Measurements from ENCODE around the gene SIGLEC7.
A peak's percentile ranks its signal among the peaks of the same experiment; 100 is the strongest.

SIGLEC7 gene

GRCh38 chr19:51111606-51112005 lies 30.5 kb upstream of the SIGLEC7 start (continued):
- TF ChIP-seq ZNF488 (tag by site-specific recombination; IDR thresholded peaks at IDR 0.05): no peak
- TF ChIP-seq ZNF501 (tag by site-specific recombination; IDR thresholded peaks at IDR 0.05): no peak
- no peak for TF ChIP-seq ZNF426 (tag by site-specific recombination; IDR thresholded peaks at IDR 0.05)
- TF ChIP-seq CTCF (tag by site-specific recombination; IDR thresholded peaks at IDR 0.05): peak; percentile 48; the same call in 1 of the 2 replicates
- no peak for TF ChIP-seq ZNF138 (tag by site-specific recombination; IDR thresholded peaks at IDR 0.05; ENCODE audit: borderline replicate concordance)
- no peak for TF ChIP-seq ZNF366 (tag by site-specific recombination; conservative IDR thresholded peaks at IDR 0.05)
- no peak for TF ChIP-seq ZNF19 (tag by site-specific recombination; IDR thresholded peaks at IDR 0.05; ENCODE audit: low read depth)
- TF ChIP-seq PRDM1 (tag by site-specific recombination; IDR thresholded peaks at IDR 0.05): 0 out of 2 replicates have a peak, but pooled peaks have one; percentile 25
- no peak for TF ChIP-seq PRDM10 (tag by site-specific recombination; IDR thresholded peaks at IDR 0.05)
- TF ChIP-seq EGR2 (tag by site-specific recombination; IDR thresholded peaks at IDR 0.05; ENCODE audit: low read depth): no peak

GRCh38 chr19:51114087-51114729 lies 27.9 kb upstream of the SIGLEC7 start:
- ChIA-PET POLR2A (no interaction called here), CTCF (interaction anchor here (0.6 to 1.0 kb wide), 2 partner anchors 19 to 1987 kb away, joined by 3 to 6 read pairs; no protein-coding TSS in a partner anchor)
- no peak overlapping the region for H3K27ac ChIP-seq (ENCODE audit: extremely low read depth, low read depth, low read length)
- no peak overlapping the region for H3K4me3 ChIP-seq (ENCODE audit: low read depth, low read length)
- H3K4me1 ChIP-seq (ENCODE audit: control insufficient read depth, insufficient read depth, low read length): no peaks in the 10 kb centered on the region
- no peaks in the 10 kb centered on the region for H3K36me3 ChIP-seq (ENCODE audit: control insufficient read depth in 2 of 2, insufficient read depth in 1 of 2, low read length in 2 of 2)
- TF ChIP-seq PRDM1 (tag by site-specific recombination; IDR thresholded peaks at IDR 0.05) (peak; percentile 42; the same call in 1 of the 2 replicates), PBX3 (CRISPR knock-in tag; IDR thresholded peaks at IDR 0.05) (no peak)
- H3K9me3 ChIP-seq (ENCODE audit: control insufficient read depth, insufficient read depth, low read depth, low read length): no peaks in the 10 kb centered on the region

- Histone ChIP-seq H3K36me3 (ENCODE audit: control insufficient read depth in 2 of 2, insufficient read depth in 1 of 2, low read length in 2 of 2) (no peaks in the 10 kb centered on the region), H3K4me3 (ENCODE audit: low read depth, low read length) (no peak overlapping the region), H3K4me1 (ENCODE audit: control insufficient read depth, insufficient read depth, low read length) (no peaks in the 10 kb centered on the region), H3K9me3 (ENCODE audit: control insufficient read depth, insufficient read depth, low read depth, low read length) (no peaks in the 10 kb centered on the region), H3K27ac (ENCODE audit: extremely low read depth, low read depth, low read length) (no peak overlapping the region)
- POLR2A ChIA-PET: no interaction called here
- CTCF ChIA-PET: no interaction called here
- TF ChIP-seq ZNF239 (tag by site-specific recombination; IDR thresholded peaks at IDR 0.05) (no peak), ZFP41 (tag by site-specific recombination; IDR thresholded peaks at IDR 0.05; ENCODE audit: borderline replicate concordance) (no peak), ZNF223 (tag by site-specific recombination; IDR thresholded peaks at IDR 0.05) (no peak), BCL11B (tag by site-specific recombination; IDR thresholded peaks at IDR 0.05; ENCODE audit: low read depth) (no peak), ZNF48 (tag by site-specific recombination; IDR thresholded peaks at IDR 0.05) (no peak), MYNN (tag by site-specific recombination; IDR thresholded peaks at IDR 0.05; ENCODE audit: borderline replicate concordance) (no peak), KLF9 (tag by site-specific recombination; IDR thresholded peaks at IDR 0.05; ENCODE audit: low read depth) (no peak), MZF1 (tag by site-specific recombination; IDR thresholded peaks at IDR 0.05; ENCODE audit: borderline replicate concordance) (no peak), ZNF335 (tag by site-specific recombination; conservative IDR thresholded peaks at IDR 0.05) (no peak), ZNF623 (tag by site-specific recombination; IDR thresholded peaks at IDR 0.05) (no peak), ZNF354C (tag by site-specific recombination; IDR thresholded peaks at IDR 0.05; ENCODE audit: borderline replicate concordance, low read depth) (no peak), ZNF132 (tag by site-specific recombination; IDR thresholded peaks at IDR 0.05; ENCODE audit: borderline replicate concordance) (no peak), ZNF571 (tag by site-specific recombination; IDR thresholded peaks at IDR 0.05) (no peak), OSR2 (tag by site-specific recombination; IDR thresholded peaks at IDR 0.05) (no peak), ZNF580 (tag by site-specific recombination; IDR thresholded peaks at IDR 0.05) (no peak)
Measured at GRCh38 chr19:51116736-51117286, 25.3 kb upstream of the SIGLEC7 start.

All from HEK293 (cell line).